ENCODE measurements around the gene ANKRD53.

The ANKRD53 gene

GRCh38 chr2:70981421-70981820, 3.0 kb downstream of the ANKRD53 start:
- DNase-seq (ENCODE audit: low spot score): no peak
- no peak for TF ChIP-seq CTCF (IDR thresholded peaks at IDR 0.05; ENCODE audit: borderline replicate concordance, control extremely low read depth, extremely low read depth, insufficient read depth, missing control alignments)
- in situ Hi-C loops (cut with MboI; ENCODE audit: low sequenced_read_pairs, unreplicated experiment): no loop called here

GRCh38 chr2:70981866-70982810, 3.7 kb downstream of the ANKRD53 start:
- in situ Hi-C loops (cut with MboI; ENCODE audit: low sequenced_read_pairs, unreplicated experiment): no loop called here
- no peak for DNase-seq (ENCODE audit: low spot score)
- TF ChIP-seq CTCF (IDR thresholded peaks at IDR 0.05; ENCODE audit: borderline replicate concordance, control extremely low read depth, extremely low read depth, insufficient read depth, missing control alignments): no peak

- no peak for DNase-seq (ENCODE audit: low spot score)
- TF ChIP-seq CTCF (IDR thresholded peaks at IDR 0.05; ENCODE audit: borderline replicate concordance, control extremely low read depth, extremely low read depth, insufficient read depth, missing control alignments): no peak
- in situ Hi-C loops (cut with MboI; ENCODE audit: low sequenced_read_pairs, unreplicated experiment): no loop called here
Measured at GRCh38 chr2:70982971-70983370, 4.5 kb downstream of the ANKRD53 start.

GRCh38 chr2:70983506-70984227, 5.2 kb downstream of the ANKRD53 start:
- no peak for DNase-seq (ENCODE audit: low spot score)
- in situ Hi-C loops (cut with MboI; ENCODE audit: low sequenced_read_pairs, unreplicated experiment): no loop called here
- TF ChIP-seq CTCF (IDR thresholded peaks at IDR 0.05; ENCODE audit: borderline replicate concordance, control extremely low read depth, extremely low read depth, insufficient read depth, missing control alignments): no peak

- no peak for DNase-seq (ENCODE audit: low spot score)
- in situ Hi-C loops (cut with MboI; ENCODE audit: low sequenced_read_pairs, unreplicated experiment): no loop called here
- no peak for TF ChIP-seq CTCF (IDR thresholded peaks at IDR 0.05; ENCODE audit: borderline replicate concordance, control extremely low read depth, extremely low read depth, insufficient read depth, missing control alignments)
Measured at GRCh38 chr2:70984228-70984575, 5.8 kb downstream of the ANKRD53 start.

GRCh38 chr2:70984576-70985282, 6.3 kb downstream of the ANKRD53 start:
- peak; percentile 94 for TF ChIP-seq CTCF (IDR thresholded peaks at IDR 0.05; ENCODE audit: borderline replicate concordance, control extremely low read depth, extremely low read depth, insufficient read depth, missing control alignments)
- in situ Hi-C loops (cut with MboI; ENCODE audit: low sequenced_read_pairs, unreplicated experiment): no loop called here
- peak; percentile 91 for DNase-seq (ENCODE audit: low spot score)

Measured in GM13976 (cell line).